Measurements from ENCODE around the gene MRNIP.
A peak's percentile ranks its signal among the peaks of the same experiment; 100 is the strongest.

Gene MRNIP

GRCh38 chr5:179854356-179854755 lies 4.3 kb downstream of the MRNIP start:
- CTCF ChIA-PET = interaction anchor here (0.7 kb wide), 1 partner anchor 237 kb away, joined by 3 read pairs; no protein-coding TSS in a partner anchor
- TF ChIP-seq CTCF (conservative IDR thresholded peaks at IDR 0.05; ENCODE audit: low read depth) = no peak
- no peak for DNase-seq (ENCODE audit: low spot score)
- H3K27ac ChIP-seq = no peak overlapping the region
- POLR2A ChIA-PET (ENCODE audit: low non-redundant PET) = no interaction called here

GRCh38 chr5:179852993-179853547 lies 5.5 kb downstream of the MRNIP start:
- ChIA-PET CTCF (no interaction called here), POLR2A (ENCODE audit: low non-redundant PET) (no interaction called here)
- H3K27ac ChIP-seq = peak overlapping the region; percentile 21; the same call in 1 of the 2 replicates
- no peak for DNase-seq (ENCODE audit: low spot score)
- TF ChIP-seq CTCF (conservative IDR thresholded peaks at IDR 0.05; ENCODE audit: low read depth) = no peak

- TF ChIP-seq CTCF (conservative IDR thresholded peaks at IDR 0.05; ENCODE audit: low read depth) = no peak
- DNase-seq (ENCODE audit: low spot score) = no peak
- H3K27ac ChIP-seq = peak overlapping the region; percentile 78
- ChIA-PET CTCF (no interaction called here), POLR2A (ENCODE audit: low non-redundant PET) (no interaction called here)
These were observed 17.0 kb downstream of the MRNIP start for GRCh38 chr5:179841621-179842020.

- peak overlapping the region; percentile 78 for H3K27ac ChIP-seq
- DNase-seq (ENCODE audit: low spot score) = no peak
- ChIA-PET POLR2A (ENCODE audit: low non-redundant PET) (no interaction called here), CTCF (no interaction called here)
- TF ChIP-seq CTCF (conservative IDR thresholded peaks at IDR 0.05; ENCODE audit: low read depth) = no peak
These were observed 17.9 kb downstream of the MRNIP start for GRCh38 chr5:179840766-179841165.

GRCh38 chr5:179840321-179840720 lies 18.3 kb downstream of the MRNIP start:
- CTCF ChIA-PET = interaction anchor here (0.7 kb wide), 2 partner anchors 11 to 76 kb away, joined by 3 to 4 read pairs; no protein-coding TSS in a partner anchor
- peak overlapping the region; percentile 78 for H3K27ac ChIP-seq
- no peak for TF ChIP-seq CTCF (conservative IDR thresholded peaks at IDR 0.05; ENCODE audit: low read depth)
- POLR2A ChIA-PET (ENCODE audit: low non-redundant PET) = no interaction called here
- no peak for DNase-seq (ENCODE audit: low spot score)

GRCh38 chr5:179839328-179840256 lies 19.0 kb downstream of the MRNIP start:
- no peak for TF ChIP-seq CTCF (conservative IDR thresholded peaks at IDR 0.05; ENCODE audit: low read depth)
- DNase-seq (ENCODE audit: low spot score) = no peak
- peak overlapping the region; percentile 78 for H3K27ac ChIP-seq
- ChIA-PET CTCF (interaction anchor here (0.7 kb wide), 2 partner anchors 12 to 75 kb away, joined by 3 to 4 read pairs; no protein-coding TSS in a partner anchor), POLR2A (ENCODE audit: low non-redundant PET) (no interaction called here)

Measured in RWPE1 (cell line).